Astrocyte of the cerebellum (primary cell): ENCODE data around the gene ABCF3.

Experiments used
- DNase-seq: peaks from one replicate; pipeline ENCODE4 v3.0.0-alpha.2; 2011; ENCODE audit warnings: low read depth
- H3K4me3 ChIP-seq: 2 replicates; pipeline ENCODE4 v1.5.1; 2011; ENCODE audit warnings: mild to moderate bottlenecking, low read depth, low read length, moderate library complexity
- in situ Hi-C: cut with HindIII; loops from 2 replicates; pipeline ENCODE4 v1.10.0; 2017; ENCODE audit warnings: low sequenced_read_pairs
- TF ChIP-seq, protein P1 (sequence below): IDR thresholded peaks from 2 replicates; pipeline ENCODE4 v1.5.1; 2012; ENCODE audit warnings: low read length, low read depth, moderate library complexity, mild to moderate bottlenecking; ENCODE audit errors: missing control alignments

The ABCF3 gene

DNA sequence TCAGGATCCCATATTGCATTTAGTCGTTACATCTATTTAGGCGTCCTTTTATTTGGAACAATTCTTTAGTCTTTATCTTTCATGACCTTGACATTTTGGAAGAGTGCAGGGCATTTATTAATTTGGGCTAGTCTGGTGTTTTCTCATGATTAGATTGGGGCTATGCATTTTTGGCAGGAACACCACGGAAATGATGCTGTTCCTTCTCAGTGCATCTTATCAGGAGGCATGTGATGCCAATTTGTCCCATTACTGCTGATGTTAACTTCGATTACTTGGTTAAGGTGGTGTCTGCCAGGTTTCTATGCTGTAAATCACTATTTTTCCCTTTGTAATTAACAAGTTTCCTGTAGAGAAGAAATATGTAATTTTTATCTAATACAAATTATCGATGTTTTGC is 25.3 kb downstream of the ABCF3 start:
- no peak for DNase-seq
- no peak overlapping the region for H3K4me3 ChIP-seq
- TF ChIP-seq, protein P1, sequence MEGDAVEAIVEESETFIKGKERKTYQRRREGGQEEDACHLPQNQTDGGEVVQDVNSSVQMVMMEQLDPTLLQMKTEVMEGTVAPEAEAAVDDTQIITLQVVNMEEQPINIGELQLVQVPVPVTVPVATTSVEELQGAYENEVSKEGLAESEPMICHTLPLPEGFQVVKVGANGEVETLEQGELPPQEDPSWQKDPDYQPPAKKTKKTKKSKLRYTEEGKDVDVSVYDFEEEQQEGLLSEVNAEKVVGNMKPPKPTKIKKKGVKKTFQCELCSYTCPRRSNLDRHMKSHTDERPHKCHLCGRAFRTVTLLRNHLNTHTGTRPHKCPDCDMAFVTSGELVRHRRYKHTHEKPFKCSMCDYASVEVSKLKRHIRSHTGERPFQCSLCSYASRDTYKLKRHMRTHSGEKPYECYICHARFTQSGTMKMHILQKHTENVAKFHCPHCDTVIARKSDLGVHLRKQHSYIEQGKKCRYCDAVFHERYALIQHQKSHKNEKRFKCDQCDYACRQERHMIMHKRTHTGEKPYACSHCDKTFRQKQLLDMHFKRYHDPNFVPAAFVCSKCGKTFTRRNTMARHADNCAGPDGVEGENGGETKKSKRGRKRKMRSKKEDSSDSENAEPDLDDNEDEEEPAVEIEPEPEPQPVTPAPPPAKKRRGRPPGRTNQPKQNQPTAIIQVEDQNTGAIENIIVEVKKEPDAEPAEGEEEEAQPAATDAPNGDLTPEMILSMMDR, result no peak
- in situ Hi-C loops, result no loop called here

DNA sequence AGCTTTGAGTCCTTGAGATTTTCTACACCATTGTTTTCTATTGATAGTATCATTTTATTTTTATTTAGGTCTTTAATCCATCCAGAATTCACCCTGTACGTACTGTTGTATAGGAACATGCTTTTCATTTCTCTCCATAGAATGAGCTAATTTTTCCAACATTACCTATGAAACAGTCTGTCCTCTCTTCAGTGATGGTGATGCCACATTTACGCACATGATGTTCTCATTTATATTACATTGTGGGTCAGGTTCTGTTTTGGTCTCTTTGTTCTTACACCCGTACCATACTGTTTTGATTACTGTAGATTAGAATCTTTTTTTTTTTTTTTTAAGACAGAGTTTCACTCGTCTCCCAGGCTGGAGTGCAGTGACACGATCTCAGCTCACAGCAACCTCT is 25.7 kb downstream of the ABCF3 start:
- DNase-seq, result no peak
- in situ Hi-C loops, result no loop called here
- H3K4me3 ChIP-seq, result no peak overlapping the region
- TF ChIP-seq, protein P1, result no peak

DNA sequence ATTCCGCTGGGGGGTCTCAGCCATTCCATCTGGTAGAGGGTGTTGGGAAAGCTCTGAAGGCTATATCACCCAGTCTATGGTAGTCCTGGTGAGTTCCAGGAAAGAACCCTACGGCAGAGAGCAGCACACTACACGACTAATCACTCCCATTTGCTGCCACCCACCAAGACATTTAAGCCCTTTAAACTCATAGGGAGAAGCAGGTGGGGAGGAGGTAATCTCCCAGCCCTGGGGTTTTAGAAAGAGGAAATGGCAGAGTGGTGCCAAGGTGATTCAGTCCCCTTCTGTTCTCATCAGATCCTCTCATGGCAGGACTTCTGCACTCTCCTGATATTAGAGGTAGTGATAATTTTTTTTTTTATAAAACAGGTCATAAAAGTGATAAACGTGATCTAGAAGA is 32.8 kb downstream of the ABCF3 start:
- TF ChIP-seq, protein P1, result no peak
- in situ Hi-C loops, result no loop called here
- DNase-seq, result no peak
- H3K4me3 ChIP-seq, result no peak overlapping the region

DNA sequence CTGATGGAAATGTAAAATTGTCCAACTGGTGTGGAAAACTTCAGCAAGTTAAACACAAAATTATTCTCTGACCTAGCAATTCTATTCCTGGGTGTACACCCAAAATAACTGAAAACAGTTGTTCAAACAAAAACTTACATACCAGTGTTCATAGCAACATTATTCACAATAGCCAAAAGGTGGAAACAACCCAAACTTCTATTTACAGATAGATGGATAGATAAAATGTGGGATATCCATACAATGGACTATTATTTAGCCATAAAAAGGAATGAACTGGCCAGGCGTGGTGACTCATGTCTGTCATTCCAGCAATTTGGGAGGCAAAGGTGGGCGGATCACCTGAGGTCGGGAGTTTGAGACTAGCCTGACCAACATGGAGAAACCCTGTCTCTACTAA is 36.5 kb downstream of the ABCF3 start:
- TF ChIP-seq, protein P1, result no peak
- DNase-seq, result no peak
- in situ Hi-C loops, result no loop called here
- H3K4me3 ChIP-seq, result no peak overlapping the region

DNA sequence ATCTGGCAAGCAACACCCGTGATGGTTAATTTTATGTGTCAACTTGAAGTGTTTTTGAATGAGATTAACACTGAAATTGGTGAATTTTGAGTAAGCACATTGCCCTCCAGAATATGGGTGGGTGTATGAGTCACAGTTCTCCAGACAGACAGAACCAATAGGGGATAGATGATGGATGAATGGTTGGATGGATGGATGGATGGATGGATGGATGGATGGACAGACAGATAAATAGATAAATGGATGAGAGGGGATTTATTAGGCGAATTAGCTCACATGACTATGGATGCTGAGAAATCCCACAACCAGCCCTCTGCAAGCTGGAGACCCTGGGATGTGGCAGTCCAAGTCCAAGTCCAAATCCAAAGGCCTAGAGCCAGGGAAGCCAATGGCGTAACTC is 37.9 kb downstream of the ABCF3 start:
- H3K4me3 ChIP-seq, result no peak overlapping the region
- no peak for DNase-seq
- TF ChIP-seq, protein P1, result no peak
- in situ Hi-C loops, result no loop called here

DNA sequence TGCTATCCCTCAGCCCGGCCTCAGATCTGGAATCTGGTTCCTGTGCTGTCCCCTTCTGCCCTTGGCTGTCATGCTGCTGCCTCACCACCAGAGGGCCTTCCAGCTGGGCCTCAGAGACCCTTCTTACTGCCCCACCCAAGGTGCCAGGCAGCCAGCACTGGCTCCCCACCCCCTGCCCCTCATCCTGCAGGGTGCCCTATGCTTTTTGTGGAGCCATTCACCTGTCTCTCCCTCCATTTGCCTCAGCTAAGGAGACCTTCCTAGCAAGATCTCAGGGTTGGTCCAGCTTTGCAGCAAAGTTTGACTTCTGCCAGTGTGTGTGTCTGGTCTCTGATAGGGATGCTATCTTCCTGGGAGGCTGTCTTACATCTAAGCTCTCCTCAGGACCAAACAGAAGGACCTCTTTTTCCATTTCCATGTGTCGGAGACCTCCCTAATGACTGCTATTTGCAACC is 41.5 kb downstream of the ABCF3 start:
- no peak for DNase-seq
- no peak overlapping the region for H3K4me3 ChIP-seq
- in situ Hi-C loops, result loop anchor here (25.0 kb wide), 1 partner anchor 340 kb away; the partner anchor contains the start of gene PARL
- TF ChIP-seq, protein P1, result peak; percentile 84
